ENCODE results near the gene TEX22.

TEX22 gene

DNA sequence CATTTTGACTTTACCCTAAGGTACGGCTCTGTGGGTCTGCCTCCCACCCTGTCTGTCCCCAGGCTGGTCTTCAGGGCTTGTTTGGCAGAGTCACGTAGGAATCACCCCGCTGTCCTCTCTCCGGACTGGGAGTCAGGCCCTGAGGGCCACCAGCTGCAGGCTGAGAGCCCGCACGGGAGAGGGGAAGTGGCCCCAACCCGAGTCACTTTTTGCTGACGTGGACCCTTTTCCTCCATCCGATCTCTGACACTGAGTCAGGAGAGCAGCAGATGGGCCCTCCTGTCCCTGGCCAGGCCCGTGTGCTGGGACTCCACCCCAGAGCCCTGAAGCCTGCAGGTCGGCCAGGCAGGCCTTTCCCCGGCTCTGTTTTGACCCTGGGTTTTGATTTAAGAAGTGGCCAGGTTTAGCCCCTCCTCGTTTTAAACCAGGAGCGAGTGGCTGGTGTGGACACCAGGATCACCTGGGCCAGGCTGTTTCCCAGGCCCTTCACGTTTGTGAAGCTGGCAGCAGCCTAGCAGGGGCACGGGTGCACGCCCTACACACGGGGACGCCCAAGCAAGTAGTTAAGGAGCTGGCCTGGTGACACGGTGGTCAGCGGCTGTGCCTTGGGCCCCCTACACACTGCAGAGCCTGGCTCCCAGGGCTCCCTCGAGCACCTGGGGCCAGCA, 12.5 kb upstream of the TEX22 start:
- TF ChIP-seq, protein P1, sequence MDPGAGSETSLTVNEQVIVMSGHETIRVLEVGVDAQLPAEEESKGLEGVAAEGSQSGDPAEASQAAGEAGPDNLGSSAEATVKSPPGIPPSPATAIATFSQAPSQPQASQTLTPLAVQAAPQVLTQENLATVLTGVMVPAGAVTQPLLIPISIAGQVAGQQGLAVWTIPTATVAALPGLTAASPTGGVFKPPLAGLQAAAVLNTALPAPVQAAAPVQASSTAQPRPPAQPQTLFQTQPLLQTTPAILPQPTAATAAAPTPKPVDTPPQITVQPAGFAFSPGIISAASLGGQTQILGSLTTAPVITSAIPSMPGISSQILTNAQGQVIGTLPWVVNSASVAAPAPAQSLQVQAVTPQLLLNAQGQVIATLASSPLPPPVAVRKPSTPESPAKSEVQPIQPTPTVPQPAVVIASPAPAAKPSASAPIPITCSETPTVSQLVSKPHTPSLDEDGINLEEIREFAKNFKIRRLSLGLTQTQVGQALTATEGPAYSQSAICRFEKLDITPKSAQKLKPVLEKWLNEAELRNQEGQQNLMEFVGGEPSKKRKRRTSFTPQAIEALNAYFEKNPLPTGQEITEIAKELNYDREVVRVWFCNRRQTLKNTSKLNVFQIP (CRISPR knock-in tag; IDR thresholded peaks at IDR 0.05; ENCODE audit: borderline replicate concordance, low read depth): no peak
- TF ChIP-seq, protein P2, sequence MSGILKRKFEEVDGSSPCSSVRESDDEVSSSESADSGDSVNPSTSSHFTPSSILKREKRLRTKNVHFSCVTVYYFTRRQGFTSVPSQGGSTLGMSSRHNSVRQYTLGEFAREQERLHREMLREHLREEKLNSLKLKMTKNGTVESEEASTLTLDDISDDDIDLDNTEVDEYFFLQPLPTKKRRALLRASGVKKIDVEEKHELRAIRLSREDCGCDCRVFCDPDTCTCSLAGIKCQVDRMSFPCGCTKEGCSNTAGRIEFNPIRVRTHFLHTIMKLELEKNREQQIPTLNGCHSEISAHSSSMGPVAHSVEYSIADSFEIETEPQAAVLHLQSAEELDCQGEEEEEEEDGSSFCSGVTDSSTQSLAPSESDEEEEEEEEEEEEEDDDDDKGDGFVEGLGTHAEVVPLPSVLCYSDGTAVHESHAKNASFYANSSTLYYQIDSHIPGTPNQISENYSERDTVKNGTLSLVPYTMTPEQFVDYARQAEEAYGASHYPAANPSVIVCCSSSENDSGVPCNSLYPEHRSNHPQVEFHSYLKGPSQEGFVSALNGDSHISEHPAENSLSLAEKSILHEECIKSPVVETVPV (CRISPR knock-in tag; IDR thresholded peaks at IDR 0.05): no peak
- TF ChIP-seq OSR1 (CRISPR knock-in tag; IDR thresholded peaks at IDR 0.05) (no peak), ARNTL (CRISPR knock-in tag; IDR thresholded peaks at IDR 0.05; ENCODE audit: borderline replicate concordance, low read depth) (no peak), TOX (CRISPR knock-in tag; IDR thresholded peaks at IDR 0.05; ENCODE audit: borderline replicate concordance) (no peak), ZFP30 (CRISPR knock-in tag; IDR thresholded peaks at IDR 0.05) (no peak), CSDC2 (CRISPR knock-in tag; IDR thresholded peaks at IDR 0.05) (no peak), ZFP3 (CRISPR knock-in tag; IDR thresholded peaks at IDR 0.05) (no peak), ESRRG (CRISPR knock-in tag; IDR thresholded peaks at IDR 0.05) (no peak)
- TF ChIP-seq, protein P3, sequence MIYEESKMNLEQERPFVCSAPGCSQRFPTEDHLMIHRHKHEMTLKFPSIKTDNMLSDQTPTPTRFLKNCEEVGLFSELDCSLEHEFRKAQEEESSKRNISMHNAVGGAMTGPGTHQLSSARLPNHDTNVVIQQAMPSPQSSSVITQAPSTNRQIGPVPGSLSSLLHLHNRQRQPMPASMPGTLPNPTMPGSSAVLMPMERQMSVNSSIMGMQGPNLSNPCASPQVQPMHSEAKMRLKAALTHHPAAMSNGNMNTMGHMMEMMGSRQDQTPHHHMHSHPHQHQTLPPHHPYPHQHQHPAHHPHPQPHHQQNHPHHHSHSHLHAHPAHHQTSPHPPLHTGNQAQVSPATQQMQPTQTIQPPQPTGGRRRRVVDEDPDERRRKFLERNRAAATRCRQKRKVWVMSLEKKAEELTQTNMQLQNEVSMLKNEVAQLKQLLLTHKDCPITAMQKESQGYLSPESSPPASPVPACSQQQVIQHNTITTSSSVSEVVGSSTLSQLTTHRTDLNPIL (CRISPR knock-in tag; IDR thresholded peaks at IDR 0.05; ENCODE audit: low read depth): no peak
- ATAC-seq: no peak

DNA sequence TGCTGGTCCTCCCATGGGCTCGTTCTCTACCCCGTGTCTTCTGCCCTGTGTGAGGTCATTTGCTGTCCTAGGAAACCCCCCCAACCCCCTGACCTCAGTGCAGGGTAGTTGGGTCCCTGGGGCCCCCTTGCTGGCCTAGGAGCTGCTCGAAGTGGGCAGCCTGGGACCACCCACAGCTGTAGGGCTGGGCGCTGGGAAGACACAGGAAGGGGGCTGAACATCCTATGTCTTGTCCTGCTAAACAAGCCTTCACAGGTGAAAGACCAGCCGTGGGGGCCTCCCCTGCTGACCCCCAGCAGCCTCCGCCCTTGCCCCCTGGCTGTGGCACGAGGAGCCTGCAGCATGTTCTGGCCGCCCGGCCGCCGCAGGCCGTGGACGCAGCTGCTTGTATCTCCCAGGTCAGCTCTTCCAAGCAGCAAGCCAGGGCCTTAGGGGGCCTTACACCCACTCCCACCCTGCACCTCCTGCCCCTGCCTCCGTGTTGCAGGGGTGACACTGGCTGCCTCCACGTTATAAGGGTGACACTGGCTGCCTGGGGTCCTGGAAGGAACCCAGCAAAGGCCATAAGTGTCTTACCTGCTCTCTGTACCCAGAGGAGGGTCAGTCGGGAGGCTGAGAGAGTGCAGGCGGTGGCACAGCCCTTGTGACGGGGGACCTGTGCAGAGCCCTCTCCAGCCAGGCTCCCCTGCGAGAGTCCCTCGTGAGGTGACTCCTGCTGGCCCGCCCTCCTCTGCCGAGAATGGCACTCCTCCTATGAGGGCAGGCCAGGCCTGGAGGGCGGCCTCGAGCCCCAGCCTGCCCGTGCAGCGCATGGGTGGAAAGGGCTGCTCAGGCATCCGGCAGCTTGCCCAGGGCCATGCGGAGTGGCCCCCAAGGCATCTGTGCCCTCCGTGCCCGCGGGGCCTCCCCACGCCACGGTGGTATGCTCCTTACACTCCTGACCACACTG, 11.5 kb upstream of the TEX22 start:
- TF ChIP-seq TOX (CRISPR knock-in tag; IDR thresholded peaks at IDR 0.05; ENCODE audit: borderline replicate concordance) (no peak), ZFP30 (CRISPR knock-in tag; IDR thresholded peaks at IDR 0.05) (no peak), SNAI2 (CRISPR knock-in tag; IDR thresholded peaks at IDR 0.05) (no peak), ARNTL (CRISPR knock-in tag; IDR thresholded peaks at IDR 0.05; ENCODE audit: borderline replicate concordance, low read depth) (no peak), ZNF70 (CRISPR knock-in tag; IDR thresholded peaks at IDR 0.05) (no peak), ESRRG (CRISPR knock-in tag; IDR thresholded peaks at IDR 0.05) (no peak), ISL1 (CRISPR knock-in tag; IDR thresholded peaks at IDR 0.05) (no peak), ZC3H10 (CRISPR knock-in tag; IDR thresholded peaks at IDR 0.05) (no peak), ZNF8 (CRISPR knock-in tag; IDR thresholded peaks at IDR 0.05) (no peak), CSDC2 (CRISPR knock-in tag; IDR thresholded peaks at IDR 0.05) (no peak), ZNF565 (CRISPR knock-in tag; conservative IDR thresholded peaks at IDR 0.05; ENCODE audit: low read depth) (no peak), BACH2 (CRISPR knock-in tag; IDR thresholded peaks at IDR 0.05; ENCODE audit: borderline replicate concordance) (no peak), TCF4 (CRISPR knock-in tag; IDR thresholded peaks at IDR 0.05; ENCODE audit: borderline replicate concordance) (no peak), OSR1 (CRISPR knock-in tag; IDR thresholded peaks at IDR 0.05) (no peak)
- TF ChIP-seq, protein P1 (CRISPR knock-in tag; IDR thresholded peaks at IDR 0.05; ENCODE audit: borderline replicate concordance, low read depth): no peak
- TF ChIP-seq, protein P4, sequence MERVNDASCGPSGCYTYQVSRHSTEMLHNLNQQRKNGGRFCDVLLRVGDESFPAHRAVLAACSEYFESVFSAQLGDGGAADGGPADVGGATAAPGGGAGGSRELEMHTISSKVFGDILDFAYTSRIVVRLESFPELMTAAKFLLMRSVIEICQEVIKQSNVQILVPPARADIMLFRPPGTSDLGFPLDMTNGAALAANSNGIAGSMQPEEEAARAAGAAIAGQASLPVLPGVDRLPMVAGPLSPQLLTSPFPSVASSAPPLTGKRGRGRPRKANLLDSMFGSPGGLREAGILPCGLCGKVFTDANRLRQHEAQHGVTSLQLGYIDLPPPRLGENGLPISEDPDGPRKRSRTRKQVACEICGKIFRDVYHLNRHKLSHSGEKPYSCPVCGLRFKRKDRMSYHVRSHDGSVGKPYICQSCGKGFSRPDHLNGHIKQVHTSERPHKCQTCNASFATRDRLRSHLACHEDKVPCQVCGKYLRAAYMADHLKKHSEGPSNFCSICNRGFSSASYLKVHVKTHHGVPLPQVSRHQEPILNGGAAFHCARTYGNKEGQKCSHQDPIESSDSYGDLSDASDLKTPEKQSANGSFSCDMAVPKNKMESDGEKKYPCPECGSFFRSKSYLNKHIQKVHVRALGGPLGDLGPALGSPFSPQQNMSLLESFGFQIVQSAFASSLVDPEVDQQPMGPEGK (CRISPR knock-in tag; IDR thresholded peaks at IDR 0.05; ENCODE audit: borderline replicate concordance): no peak
- TF ChIP-seq, protein P5, sequence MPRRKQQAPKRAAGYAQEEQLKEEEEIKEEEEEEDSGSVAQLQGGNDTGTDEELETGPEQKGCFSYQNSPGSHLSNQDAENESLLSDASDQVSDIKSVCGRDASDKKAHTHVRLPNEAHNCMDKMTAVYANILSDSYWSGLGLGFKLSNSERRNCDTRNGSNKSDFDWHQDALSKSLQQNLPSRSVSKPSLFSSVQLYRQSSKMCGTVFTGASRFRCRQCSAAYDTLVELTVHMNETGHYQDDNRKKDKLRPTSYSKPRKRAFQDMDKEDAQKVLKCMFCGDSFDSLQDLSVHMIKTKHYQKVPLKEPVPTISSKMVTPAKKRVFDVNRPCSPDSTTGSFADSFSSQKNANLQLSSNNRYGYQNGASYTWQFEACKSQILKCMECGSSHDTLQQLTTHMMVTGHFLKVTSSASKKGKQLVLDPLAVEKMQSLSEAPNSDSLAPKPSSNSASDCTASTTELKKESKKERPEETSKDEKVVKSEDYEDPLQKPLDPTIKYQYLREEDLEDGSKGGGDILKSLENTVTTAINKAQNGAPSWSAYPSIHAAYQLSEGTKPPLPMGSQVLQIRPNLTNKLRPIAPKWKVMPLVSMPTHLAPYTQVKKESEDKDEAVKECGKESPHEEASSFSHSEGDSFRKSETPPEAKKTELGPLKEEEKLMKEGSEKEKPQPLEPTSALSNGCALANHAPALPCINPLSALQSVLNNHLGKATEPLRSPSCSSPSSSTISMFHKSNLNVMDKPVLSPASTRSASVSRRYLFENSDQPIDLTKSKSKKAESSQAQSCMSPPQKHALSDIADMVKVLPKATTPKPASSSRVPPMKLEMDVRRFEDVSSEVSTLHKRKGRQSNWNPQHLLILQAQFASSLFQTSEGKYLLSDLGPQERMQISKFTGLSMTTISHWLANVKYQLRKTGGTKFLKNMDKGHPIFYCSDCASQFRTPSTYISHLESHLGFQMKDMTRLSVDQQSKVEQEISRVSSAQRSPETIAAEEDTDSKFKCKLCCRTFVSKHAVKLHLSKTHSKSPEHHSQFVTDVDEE (CRISPR knock-in tag; IDR thresholded peaks at IDR 0.05): no peak
- TF ChIP-seq, protein P2 (CRISPR knock-in tag; IDR thresholded peaks at IDR 0.05): no peak
- ATAC-seq: no peak
